Inferior parietal cortex (tissue), 1 donor: ENCODE measurements around the gene PRR11.
"Not testable (repeated sequence)": the region's sequence is repeated elsewhere in the genome, so short reads cannot be mapped to it uniquely, and the experiment has no call there.

Experiments used
- DNase-seq: peaks from one replicate; pipeline ENCODE4 v3.0.0-alpha.2; 2016; ENCODE audit errors: extremely low spot score

The PRR11 gene

DNA sequence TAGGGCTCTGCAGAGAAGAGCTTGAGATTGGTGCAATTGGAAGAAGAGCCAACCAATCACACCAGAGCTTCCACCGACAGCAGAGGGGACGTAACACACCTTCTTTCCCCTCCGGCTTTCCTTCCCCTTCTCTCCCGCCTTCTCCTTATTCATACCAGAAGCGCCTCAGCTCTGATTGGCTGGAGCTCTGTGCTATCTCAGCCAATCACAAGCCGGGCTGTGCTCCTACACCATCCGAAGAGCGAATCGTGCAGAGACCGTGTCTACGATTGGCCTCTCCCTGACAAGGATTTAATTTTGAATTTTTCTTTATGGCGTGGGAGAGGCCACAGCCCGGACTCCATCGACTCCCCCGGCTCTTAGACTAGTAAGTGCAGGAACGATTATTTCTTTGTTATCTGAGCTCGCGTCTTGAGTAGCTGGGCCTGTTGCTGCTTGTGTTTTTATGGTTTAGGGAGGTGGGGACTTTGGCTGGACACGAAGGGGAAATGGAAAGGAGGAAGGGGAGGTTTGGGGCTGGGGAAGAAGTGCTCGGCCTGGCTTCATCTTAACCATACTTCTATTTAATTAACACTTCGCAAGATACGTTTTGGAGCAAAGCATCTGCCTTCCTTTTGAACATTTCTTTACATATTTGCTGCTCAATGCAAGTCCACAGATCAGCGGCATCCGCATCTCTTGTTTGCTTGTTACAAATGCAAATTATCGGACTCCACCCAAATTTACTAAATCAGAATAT, at the start of gene PRR11:
Gene PRR11, plus strand, starts transcription at position 308 of the 739 bp plus-strand sequence. CDS start 14,007 bp downstream, outside the sequence.
- DNase-seq, result peak; percentile 100

DNA sequence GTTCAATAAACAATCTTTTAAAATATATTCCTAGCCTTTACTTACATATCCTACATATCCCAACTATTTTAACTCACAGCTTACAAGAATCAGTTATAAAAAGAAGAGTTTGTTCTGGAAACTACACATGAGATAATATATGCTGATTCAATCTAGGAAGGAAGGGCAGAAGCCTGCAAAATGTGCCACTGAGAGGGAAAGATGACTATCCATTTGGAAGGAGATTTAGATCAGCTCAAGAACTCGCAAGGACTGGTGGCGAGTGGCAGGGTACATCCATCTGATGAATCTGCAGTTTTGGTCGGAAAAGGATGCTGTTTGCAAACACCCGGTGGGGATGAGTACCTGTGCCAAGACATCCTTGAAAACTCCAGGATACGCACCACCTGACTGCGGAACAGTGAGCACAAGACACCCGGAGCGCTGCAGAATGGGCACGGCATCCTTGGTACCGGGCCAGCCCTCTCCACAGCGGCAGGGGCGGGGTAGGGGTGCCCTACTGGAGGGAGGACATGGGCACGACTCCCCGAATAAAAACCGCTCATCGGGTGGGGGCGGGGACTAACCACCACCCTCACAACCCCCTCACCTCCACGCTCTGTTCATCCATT, 49.6 kb upstream of the PRR11 start:
- DNase-seq, result peak; percentile 50

DNA sequence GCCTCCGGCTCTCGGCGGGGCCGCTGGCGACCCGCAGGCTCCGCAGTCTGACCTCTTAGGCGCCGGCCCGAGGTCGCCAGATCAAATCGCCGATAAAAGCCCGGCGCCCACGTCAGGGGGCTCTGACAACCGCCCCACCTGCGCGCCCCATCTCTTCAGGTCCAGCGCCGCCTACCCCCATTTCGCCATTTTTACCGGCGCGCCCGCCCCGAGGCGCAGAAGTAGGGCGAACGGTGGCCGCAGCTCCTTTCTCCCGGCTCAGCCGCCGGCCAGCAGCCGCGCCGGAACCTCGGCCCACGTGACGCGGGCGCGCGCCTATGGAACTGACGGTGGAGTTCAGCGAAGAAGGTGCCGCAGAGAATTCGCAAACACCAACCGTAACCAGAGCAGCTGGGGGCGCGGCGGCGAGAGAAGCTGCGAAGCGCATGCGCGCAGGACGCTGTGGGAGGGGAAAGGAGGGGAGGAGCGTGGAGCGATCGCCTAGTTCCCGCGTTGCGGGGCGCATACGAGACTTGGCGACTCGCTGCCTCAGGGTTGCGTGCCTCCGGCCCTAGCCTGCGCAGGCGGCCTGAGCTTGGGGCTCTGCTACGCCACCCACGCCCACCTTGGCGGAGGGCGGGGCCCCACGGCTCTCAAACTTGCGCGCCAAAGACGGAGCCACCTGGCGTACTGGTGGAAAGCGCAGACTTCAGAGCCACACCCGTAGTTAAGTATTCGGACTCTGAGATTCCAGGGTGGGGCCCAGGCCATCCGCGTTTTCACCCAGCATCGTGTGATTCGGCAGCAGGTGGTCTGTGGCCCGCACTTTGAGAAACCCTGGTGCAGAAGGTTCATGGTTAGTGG, 48.9 kb upstream of the PRR11 start, which contains the start of gene TRIM37:
Gene TRIM37, minus strand, starts transcription at position 418 of the 843 bp plus-strand sequence. CDS start 419 bp downstream, outside the sequence.
- DNase-seq, result peak; percentile 95

DNA sequence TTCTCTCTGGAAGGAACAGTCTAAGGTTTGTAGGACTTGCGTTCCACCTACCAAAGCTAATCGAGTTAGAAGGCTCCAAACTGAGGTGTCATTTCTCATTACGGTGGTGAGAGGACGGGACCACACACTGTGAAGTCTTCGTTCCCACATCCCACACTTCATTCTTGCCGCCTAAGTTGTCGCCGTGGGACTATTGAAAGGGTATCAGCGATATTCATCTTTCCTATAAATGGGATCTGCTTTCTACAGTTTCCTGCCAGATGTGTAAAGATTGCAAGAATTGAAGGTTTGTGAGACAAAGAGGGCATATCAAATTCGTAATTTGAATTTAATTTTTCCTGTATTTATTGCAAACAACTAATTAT, 48.3 kb upstream of the PRR11 start:
- no peak for DNase-seq

DNA sequence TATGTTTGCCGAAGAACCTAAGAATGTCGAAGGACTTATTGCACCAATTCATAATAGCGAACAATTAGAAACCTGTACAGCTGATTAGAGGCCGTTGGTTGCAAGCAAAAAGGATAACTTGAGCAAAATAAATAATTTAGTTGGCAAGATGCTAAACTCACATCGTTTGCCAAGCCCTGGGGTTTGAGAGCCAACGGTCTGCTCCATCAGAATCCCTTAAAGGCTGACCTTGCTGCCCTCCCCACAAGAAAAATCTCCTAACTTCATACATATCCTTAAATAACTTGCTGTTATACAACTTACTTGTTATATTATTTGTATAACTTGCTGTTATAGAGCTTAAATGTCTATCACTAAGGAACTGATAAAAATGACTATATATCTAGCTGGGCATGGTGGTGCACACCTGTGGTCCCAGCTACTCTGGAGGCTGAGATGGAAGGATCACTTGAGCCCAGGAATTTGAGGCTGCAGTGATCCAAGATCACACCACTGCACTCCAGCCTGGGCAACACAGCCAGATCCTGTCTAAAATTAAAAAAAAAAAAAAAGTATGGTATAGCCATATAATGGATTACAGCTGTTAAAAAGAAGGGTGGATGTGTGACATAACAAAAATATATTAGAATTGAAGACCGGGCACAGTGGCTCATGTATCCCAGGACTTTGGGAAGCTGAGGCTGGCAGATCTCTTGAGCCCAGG, 47.0 kb upstream of the PRR11 start:
- DNase-seq, result no peak

DNA sequence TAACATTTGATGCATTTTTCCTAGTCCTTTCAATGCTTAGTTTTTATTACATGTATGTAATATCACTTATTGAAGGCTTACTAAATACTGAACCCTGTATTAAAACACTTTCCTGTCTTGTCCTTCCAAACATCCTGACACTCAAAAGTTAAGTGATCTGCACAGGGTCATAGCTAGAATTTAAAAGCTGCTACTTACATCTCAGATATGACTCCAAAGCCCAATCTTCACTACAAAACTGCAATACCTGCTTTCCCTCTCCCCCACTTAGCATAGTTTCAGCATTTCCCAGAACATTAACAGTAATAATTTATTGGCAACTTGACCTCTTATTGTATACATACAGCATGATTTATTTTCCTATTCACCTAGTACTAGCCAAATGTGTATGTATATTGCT, 44.6 kb upstream of the PRR11 start:
- DNase-seq, result no peak

DNA sequence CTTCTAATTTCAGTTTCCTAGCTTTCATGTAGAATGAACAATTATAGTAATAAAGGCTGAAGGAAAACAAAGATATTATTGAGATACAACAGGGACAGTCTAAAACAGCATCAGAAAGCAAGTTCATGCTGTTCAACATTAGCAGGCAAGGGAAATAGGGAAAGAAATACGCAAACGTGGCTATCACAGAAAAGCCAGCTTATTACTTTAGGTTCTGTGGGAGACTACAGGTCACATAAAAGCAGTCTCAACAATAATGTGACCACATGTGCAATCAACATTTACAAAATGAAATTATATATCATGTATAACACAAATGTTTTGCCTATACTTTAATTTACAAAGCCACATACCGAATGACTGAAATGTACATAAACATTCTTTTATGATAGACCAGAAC, 44.0 kb upstream of the PRR11 start:
- no peak for DNase-seq

DNA sequence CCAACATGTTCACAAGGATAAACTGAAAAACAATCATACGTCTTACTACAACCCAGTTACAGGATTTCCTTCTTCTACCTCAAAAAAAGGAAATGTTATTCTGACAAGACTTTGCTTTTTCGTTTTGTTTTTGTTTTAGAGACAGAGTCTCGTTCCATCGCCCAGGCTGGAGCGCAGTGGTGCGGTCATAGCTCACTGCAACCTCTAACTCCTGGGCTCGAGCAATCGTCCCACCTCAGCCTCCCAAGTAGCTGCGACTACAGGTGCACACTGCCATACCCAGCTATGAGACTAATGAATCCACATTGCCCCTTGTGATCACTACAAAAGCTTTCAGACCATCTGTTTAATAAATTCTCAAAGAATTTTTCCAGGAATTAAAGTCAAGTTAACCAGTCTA, 40.1 kb upstream of the PRR11 start:
- no peak for DNase-seq

DNA sequence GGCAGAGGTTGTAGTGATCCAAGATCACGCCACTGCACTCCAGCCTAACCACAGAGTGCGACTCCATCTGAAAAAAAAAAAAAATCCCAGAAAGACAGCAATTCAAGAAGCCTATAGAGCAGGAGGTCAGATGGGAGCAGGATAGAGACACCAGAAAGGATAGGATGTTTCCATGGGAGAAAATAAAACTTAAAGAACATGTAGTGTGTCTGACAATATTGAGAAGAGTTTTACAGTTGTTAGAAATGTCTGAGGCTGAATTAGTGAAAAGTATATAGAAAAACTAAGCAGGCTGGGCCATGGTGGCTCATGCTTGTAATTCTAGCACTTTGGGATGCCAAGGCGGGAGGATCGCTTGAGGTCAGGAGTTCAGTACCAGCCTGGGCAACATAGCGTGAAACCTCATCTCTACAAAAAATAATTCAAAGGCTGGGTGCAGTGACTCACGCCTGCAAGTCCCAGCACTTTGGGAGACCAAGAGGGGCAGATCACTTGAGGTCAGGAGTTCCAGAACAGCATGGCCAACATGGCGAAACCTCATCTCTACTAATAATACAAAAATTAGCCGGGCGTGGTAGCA, 33.6 kb upstream of the PRR11 start:
- no peak for DNase-seq

DNA sequence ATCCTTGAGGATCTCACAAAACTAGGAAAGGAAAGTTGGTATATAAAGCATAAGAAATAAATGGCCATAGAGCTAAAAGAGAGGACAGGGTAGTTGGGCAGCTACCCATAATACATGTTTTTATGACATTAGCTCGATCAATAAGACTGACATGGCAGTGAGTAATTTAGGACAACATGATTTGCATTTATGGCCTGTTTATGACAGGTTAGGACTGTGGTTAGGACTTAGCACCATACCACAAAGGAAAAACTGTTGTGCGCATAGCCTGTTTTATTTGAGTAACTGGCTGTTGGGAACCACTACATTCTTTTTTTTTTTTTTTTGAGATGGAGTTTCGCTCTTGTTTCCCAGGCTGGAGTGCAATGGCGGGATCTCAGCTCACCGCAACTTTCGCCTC, 30.9 kb upstream of the PRR11 start:
- DNase-seq, result no peak

DNA sequence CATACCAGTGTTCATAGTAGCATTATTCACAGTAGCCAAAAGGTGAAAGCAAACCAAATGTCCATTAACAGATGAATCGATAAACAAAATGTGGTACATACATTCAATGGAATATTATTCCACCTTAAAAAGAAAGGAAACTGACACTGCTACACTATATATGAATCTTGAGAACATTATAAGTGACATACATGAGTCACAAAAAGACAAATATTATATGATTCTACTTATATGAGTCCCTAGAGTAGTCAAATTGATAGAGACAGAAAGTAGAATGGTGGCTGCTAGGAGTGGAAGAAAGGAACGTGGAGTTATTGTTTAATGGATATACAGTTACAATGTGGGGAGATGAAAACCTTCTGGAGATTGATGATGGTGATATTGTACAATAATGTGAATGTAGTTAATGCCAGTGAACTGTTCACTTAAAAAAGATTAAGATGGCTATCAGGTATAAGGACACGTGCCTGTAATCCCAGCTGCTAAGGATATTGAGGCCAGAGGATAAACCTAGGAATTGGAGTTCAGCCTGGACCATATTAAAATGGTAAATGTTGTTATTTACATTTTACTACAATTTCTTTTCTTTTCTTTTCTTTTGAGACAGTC, 28.6 kb upstream of the PRR11 start:
- no peak for DNase-seq

DNA sequence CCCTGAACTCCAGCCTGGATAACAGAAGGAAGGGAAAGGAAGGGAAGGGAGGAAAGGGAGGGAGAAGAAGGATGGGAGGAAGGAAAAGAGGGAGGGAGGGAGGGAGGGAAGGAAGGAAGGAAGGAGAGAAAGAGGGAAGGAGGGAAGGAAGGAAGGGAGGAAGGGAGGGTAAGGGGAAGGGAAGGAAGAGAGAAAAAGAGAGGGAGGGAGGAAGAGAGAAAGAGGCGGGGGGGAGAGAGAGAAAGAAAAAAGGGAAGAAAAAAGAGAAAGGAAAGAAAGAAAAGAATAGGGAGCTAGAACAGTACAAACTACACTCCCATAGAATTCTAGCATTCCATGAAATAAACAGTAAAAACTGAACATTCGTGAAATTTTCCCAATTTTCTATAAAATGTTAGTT, 25.7 kb upstream of the PRR11 start:
- DNase-seq, result no peak

DNA sequence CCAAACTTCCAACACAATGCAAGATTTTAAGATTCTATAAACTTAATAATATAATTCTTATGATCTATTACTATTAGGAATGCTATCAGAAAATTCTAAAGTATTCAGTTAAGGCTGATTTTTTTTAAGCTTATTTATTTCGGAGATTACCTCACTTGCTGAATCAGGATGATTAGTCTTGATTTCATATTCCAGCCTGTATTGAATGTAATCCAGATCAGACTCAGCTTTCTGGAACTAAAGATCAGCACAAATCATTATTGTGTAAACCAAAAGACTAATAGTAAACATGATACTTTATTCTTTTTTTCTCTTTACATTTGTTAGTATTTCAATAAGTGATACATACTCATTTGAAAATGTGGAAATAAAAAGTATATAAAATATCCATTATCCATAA, 24.4 kb upstream of the PRR11 start:
- DNase-seq, result no peak

DNA sequence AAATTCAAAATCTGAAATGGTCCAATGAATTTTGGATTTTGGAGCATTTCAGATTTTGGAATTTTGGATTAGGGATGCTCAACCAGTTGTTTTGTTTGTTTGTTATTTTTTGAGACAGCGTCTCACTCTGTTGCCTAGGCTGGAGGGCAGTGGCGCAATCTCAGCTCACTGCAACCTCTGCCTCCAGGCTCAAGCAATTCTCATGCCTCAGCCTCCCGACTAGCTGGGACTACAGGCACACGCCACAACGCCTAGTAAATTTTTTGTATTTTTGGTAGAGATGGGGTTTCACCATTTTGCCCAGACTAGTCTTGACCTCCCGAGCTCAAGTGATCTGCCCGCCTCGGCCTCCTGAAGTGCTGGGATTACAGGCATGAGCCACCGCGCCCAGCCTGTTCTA, 17.2 kb upstream of the PRR11 start:
- not testable (repeated sequence) for DNase-seq

DNA sequence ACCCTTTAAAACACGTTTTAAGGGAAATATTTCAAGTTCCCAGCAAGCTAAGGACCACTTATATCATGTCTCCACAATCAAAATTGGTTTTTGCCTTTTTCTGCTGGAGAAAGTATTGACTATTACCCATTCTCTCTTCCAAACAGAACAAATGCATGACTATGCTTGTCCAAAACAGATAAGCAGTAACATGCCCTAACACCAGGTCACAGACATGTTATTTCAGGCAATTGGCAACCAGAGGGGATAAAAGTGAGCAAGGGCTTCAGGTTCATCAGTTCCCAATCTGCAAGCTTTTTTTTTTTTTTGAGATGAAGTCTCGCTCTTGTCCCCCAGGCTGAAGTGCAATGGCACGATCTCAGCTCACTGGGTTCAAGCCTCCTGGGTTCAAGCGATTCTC, 15.6 kb upstream of the PRR11 start:
- no peak for DNase-seq

DNA sequence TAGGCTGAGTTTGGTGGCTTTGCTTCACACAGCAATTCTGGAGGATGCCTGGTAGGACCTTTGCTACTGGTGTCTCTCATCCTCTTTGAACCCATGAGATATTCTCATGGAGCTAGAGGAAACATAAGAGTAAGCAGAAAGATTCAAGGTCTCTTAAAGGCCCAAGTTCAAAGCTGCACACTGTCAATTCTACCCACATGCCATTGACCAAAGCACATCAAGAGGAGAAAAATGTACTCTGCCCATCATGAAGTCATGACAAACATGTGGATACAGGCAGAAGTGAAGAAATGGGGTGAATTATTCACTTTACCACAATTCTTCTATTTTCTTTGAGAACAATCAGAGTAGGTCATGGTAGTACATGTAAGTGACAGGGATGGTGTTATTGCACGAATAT, 13.7 kb upstream of the PRR11 start:
- no peak for DNase-seq

DNA sequence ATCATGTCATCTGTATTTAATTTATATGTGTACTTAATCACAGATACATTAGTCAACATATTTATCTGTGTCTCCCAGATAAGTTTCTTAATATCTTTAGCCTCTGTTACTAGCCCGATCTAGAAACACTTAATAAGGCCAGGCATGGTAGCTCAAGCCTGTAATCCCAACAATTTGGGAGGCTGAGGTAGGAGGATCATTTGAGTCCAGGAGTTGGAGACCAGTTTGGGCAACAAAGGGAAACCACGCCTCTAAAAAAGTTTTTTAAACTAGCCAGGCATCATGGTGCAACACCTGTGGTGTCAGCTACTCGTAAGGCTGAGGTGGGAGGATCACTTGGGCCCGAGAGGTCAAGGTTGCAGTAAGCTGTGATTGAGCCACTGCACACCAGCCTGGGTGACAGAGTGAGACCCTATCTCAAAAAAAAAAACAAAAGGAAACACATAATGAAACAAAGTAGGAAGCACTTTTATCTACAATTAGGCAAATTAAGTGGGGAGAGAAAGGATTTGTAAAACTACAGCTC, 9.9 kb upstream of the PRR11 start:
- no peak for DNase-seq

DNA sequence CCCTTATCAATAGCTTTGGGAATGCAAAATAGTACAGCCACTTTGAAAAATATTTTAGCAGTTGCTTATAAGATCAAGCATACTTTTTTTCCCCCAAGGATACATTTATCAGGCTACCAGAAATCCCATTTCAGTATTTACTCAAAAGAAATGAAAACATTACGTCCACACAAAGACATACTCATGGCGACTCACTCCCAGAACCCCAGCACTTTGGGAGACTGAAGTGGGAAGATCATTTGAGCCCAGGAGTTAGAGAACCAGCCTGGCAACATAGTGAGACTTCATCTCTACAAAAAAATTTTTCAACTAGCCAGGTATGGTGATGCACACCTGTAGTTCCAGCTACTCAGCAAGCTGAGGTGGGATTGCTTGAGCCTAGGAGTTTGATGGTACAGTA, 6.5 kb upstream of the PRR11 start:
- DNase-seq, result no peak

DNA sequence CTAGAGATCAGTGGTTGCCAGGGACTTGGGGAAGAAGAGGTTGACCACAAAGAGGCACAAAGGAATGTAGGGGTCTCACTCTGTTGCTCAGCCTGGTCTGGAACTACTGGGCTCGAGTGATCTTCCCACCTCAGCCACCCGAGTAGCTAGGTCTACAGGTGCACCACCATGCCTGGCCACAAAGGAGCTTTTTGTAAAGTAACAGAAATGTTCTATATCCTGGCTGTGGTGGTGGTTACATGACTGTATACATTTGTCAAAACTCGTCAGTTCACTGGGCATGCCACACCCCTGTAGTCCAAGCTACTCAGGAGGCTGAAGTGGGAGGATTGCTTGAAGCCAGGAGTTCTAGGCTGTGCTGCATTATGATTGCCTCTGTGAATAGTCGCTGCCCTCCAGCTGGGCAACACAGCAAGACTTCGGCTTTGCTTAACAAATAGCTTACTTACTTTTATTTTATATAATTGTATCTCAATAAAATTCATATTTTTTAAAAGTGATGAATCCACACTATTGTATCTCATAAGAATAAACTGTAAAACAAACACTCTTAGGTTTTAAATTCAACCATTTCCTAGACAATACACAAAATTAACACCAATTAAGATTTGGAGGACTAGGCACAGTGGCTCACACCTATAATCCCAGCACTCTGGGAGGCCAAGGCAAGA, 5.6 kb upstream of the PRR11 start:
- DNase-seq, result no peak

DNA sequence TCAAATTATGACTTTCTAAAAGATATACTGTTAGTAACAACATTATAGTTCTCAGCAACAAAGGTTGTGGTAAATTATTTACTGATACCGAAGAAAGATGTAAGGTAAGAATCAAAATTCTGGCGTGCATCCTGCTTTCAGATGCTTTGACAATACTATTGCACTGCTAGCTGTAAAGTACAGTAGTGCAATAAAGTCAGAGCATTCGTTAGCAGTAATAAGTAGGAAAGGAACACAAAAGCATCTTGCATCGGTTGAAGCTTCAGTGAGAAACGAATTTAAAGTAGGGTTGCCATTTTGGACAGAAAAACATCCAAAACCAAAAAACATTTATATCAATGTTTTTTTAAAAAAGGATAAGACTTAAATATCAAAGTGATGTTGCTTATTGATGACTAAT, 4.5 kb upstream of the PRR11 start:
- DNase-seq, result no peak
